Measurements from ENCODE around the gene COPS3. TPM values are rescaled to one million over a fixed set of nuclear protein-coding genes. Genes with fewer than 3 reads are reported as not detected.

The COPS3 gene
- total RNA-seq, 2 donors from 2014 or later, result 46.0 to 65.5 TPM

- Histone ChIP-seq H3K27me3 (no peaks in the 10 kb centered on the region), H3K27ac (no peak overlapping the region), H3K4me3 (no peak overlapping the region), H3K4me1 (no peaks in the 10 kb centered on the region), H3K9me3 (no peaks in the 10 kb centered on the region), H3K36me3 (no peaks in the 10 kb centered on the region)
- no peak for DNase-seq (ENCODE audit: low spot score)
- TF ChIP-seq CTCF (IDR thresholded peaks at IDR 0.05), result no peak
Measured at GRCh38 chr17:17315142-17315821, 34.2 kb upstream of the COPS3 start.

GRCh38 chr17:17314501-17315071, 33.5 kb upstream of the COPS3 start:
- no peak for TF ChIP-seq CTCF (IDR thresholded peaks at IDR 0.05)
- Histone ChIP-seq H3K27me3 (no peaks in the 10 kb centered on the region), H3K4me3 (no peak overlapping the region), H3K9me3 (no peaks in the 10 kb centered on the region), H3K4me1 (no peaks in the 10 kb centered on the region), H3K36me3 (no peaks in the 10 kb centered on the region), H3K27ac (no peak overlapping the region)
- no peak for DNase-seq (ENCODE audit: low spot score)

GRCh38 chr17:17313350-17313991, 32.4 kb upstream of the COPS3 start:
- Histone ChIP-seq H3K27ac (no peak overlapping the region), H3K9me3 (no peaks in the 10 kb centered on the region), H3K36me3 (no peaks in the 10 kb centered on the region), H3K4me3 (no peak overlapping the region), H3K4me1 (no peaks in the 10 kb centered on the region), H3K27me3 (no peaks in the 10 kb centered on the region)
- TF ChIP-seq CTCF (IDR thresholded peaks at IDR 0.05), result peak; percentile 17 to 63
- no peak for DNase-seq (ENCODE audit: low spot score)

DNA sequence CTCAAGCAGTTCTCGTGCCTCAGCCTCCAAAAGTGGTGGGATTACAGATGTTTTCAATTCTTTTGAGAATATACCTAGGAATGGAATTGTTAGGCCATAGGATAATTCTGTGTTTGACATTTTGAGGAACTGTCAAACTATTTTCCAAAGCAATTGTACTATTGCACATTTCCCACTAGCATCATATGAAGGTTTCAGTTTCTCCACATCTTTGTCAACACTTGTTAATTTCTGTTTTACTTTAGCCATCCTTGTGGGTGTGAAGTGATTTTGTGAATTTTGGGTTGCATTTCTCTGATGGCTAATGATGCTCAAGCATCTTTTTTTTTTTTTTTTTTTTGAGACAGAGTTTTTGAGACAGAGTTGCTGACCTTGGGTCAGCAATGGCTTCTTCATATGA, 28.3 kb upstream of the COPS3 start:
- no peak for DNase-seq (ENCODE audit: low spot score)
- TF ChIP-seq CTCF (IDR thresholded peaks at IDR 0.05), result no peak
- H3K27me3 ChIP-seq, result no peaks in the 10 kb centered on the region
- H3K27ac ChIP-seq, result no peak overlapping the region
- H3K9me3 ChIP-seq, result no peaks in the 10 kb centered on the region
- H3K4me3 ChIP-seq, result no peak overlapping the region
- H3K36me3 ChIP-seq, result no peaks in the 10 kb centered on the region
- peaks cover 0 to 9% of the 10 kb centered on the region in 2 donors for H3K4me1 ChIP-seq

DNA sequence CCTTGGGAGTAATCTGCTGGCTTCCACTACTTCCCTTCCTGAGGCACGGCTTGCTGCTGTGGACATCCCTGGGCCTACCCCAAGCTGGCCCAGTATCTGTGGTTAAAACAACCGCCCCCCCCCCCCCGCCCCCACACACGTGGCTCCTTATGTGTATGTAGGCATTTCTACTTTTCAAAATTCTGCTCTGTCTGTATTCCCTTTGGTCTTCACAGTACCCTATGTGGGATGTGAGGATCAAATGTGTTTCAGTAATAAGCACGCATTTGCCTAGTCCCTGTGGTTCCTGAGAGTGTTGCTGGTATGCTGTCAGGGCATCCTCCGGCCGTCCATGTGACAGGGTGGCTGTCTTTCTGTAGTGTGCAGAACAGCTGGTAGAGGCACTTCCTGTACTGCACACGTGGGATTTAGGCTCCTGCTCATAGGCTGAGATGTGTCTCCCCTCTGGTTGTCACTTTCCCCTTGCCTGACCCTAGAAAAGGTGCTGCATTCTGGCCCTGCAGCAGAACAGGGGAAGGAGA, 24.3 kb upstream of the COPS3 start:
- TF ChIP-seq CTCF (IDR thresholded peaks at IDR 0.05), result no peak
- Histone ChIP-seq H3K9me3 (no peaks in the 10 kb centered on the region), H3K4me3 (no peak overlapping the region), H3K27me3 (no peaks in the 10 kb centered on the region), H3K27ac (peak overlapping the region in 1 of 2 donors; percentile 31), H3K36me3 (no peaks in the 10 kb centered on the region), H3K4me1 (peaks cover 0 to 25% of the 10 kb centered on the region in 2 donors)
- DNase-seq (ENCODE audit: low spot score), result no peak
